Stimulated activated CD4-positive, alpha-beta T cell treated with anti-CD3 and anti-CD28 coated beads, Interleukin-1b, Interleukin-23, amount 100 ng/mL, for 24 hours (primary cell): ENCODE results near the gene ANGPTL8.

Experiments used
- DNase-seq, 4 experiments: peaks; one replicate each; pipeline ENCODE4 v3.0.0-alpha.2; 2020; ENCODE audit warnings: low read depth in 4 of 4, low spot score in 1 of 4

The ANGPTL8 gene

DNA sequence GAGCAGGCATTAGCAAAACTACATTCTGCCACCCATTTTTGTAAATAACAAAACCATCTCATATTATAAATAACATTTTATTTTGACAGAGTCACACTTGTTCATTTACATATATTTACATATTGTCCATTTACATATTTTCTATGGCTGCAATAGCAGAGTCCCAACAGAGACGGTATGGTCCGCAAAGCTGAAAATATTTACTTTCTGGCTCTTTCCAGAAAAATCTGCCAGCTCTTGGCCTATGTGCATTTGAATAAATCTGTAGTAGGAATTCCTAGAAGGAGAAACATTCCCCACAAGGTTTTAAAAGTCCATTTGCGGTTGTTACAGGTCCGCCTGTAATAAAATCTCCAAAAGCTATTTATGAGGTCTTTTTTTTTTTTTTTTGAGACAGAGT is 50.8 kb downstream of the ANGPTL8 start:
- DNase-seq, result no peak

DNA sequence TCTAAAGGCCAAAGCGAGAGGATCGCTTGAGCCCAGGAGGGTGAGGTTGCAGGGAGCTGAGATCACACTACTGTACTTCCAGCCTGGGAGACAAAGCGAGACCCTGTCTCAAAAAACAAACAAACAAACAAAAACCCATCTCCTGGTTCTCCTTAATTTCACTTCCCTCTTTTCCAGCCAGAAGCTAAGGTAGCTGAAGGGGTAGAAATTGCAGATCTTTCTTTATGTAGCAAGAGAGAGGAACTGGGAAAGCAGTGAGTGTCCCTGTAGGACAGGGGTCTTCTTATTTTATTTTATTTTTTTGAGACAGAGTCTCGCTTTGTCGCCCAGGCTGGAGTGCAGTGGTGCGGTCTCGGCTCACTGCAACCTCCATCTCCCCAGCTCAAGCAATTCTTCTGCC is 52.0 kb downstream of the ANGPTL8 start:
- no peak for DNase-seq
